Measurements from ENCODE around the gene MSH3. TPM values are rescaled to one million over a fixed set of nuclear protein-coding genes. Genes with fewer than 3 reads are reported as not detected.

MSH3 gene
- total RNA-seq, 4 donors from 2014 or later: 10.0 to 16.8 (median 13.1) TPM

DNA sequence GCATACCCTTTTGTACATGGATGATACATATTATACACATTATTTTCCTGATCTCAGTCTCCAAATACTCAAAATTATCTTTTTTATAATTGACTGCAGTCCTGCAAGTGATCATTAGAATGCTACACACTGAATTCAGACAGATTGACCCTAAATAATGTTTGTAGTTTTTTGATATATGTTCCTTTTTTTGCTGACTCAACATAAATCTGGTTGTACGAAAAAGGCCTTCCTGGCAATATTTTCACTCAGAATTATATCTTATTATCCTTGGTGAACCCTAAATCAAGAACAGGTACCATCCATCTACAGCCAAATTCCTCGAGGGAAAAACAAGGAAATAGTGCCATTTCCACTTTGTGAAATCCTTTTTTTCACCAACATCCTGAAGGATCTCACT lies 200.1 kb downstream of the MSH3 start:
- TF ChIP-seq, protein P1, sequence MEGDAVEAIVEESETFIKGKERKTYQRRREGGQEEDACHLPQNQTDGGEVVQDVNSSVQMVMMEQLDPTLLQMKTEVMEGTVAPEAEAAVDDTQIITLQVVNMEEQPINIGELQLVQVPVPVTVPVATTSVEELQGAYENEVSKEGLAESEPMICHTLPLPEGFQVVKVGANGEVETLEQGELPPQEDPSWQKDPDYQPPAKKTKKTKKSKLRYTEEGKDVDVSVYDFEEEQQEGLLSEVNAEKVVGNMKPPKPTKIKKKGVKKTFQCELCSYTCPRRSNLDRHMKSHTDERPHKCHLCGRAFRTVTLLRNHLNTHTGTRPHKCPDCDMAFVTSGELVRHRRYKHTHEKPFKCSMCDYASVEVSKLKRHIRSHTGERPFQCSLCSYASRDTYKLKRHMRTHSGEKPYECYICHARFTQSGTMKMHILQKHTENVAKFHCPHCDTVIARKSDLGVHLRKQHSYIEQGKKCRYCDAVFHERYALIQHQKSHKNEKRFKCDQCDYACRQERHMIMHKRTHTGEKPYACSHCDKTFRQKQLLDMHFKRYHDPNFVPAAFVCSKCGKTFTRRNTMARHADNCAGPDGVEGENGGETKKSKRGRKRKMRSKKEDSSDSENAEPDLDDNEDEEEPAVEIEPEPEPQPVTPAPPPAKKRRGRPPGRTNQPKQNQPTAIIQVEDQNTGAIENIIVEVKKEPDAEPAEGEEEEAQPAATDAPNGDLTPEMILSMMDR (IDR thresholded peaks at IDR 0.05): no peak
- ATAC-seq (ENCODE audit: low FRiP score) (no peak), DNase-seq (ENCODE audit: low spot score) (no peak)

DNA sequence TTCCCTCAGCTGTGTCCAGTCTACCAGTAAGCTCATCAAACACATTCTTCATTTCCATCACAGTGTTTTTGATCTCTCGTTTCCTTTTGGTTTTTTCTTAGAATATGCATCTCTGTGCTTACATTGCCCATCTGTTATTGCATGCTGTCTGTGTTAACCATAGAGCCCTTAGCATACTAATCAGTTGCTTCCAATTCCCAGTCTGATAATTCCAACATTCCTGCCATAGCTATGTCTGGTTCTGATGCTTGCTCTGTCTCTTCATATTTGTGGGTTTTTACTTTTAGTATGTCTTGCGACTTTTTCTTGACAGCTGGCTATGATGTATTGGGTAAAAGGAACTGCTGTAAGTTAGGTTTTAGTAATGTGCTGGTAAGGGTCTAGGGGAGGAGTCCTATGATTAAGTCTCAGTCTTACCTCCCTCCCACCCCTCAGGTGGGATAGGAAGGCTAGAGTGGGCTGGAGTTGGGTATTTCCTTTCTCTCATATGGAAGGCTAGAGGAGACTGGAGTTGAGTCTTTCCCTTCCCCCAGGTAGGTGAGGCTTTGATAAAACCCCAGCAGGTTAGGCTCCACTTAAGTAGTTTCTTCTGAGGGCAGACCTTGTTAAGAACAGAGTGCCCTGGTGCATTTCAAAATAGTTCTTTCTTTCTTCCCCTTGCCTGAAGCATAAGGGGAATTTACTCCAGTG lies 206.6 kb downstream of the MSH3 start:
- ATAC-seq (ENCODE audit: low FRiP score) (no peak), DNase-seq (ENCODE audit: low spot score) (no peak)
- TF ChIP-seq, protein P1 (IDR thresholded peaks at IDR 0.05): no peak

DNA sequence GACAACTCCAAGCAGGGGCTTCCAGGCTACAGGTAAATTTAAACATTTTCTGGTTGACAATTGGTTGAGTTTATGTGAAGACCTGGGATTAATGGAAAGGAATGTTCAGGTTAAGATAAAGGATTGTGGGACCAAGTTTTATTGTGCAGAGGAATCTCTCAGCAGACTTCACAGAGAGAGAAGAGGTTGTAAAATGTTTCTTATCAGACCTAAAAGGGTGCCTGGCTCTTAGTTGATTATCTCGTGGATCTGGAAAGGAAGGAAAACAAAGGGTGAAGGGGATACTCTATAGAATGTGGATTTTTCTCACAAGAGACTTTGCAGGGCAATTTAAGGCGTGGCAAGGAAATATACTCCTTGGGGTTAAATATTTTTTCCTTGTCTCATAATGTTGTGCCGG lies 209.3 kb downstream of the MSH3 start:
- ATAC-seq (ENCODE audit: low FRiP score) (no peak), DNase-seq (ENCODE audit: low spot score) (no peak)
- TF ChIP-seq, protein P1 (IDR thresholded peaks at IDR 0.05): no peak

DNA sequence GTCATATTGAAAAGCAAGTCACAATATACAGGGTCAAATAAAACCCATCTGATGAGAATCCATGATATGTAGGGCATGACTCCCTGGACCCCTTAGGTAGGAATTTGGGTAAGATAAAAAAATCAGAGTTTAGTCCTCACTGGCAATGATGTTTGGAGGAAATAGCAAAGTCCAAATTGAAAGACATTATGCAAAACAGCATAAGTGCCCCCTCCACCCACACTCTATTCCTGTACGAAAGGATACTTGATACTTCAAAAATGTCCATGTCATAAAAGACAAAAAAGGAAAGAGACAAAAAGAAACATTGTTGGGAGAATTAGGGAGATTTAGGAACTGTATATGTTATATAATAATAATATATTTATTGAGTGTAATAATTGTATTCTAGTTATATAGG lies 209.7 kb downstream of the MSH3 start:
- TF ChIP-seq, protein P1 (IDR thresholded peaks at IDR 0.05): no peak
- ATAC-seq (ENCODE audit: low FRiP score) (no peak), DNase-seq (ENCODE audit: low spot score) (no peak)

DNA sequence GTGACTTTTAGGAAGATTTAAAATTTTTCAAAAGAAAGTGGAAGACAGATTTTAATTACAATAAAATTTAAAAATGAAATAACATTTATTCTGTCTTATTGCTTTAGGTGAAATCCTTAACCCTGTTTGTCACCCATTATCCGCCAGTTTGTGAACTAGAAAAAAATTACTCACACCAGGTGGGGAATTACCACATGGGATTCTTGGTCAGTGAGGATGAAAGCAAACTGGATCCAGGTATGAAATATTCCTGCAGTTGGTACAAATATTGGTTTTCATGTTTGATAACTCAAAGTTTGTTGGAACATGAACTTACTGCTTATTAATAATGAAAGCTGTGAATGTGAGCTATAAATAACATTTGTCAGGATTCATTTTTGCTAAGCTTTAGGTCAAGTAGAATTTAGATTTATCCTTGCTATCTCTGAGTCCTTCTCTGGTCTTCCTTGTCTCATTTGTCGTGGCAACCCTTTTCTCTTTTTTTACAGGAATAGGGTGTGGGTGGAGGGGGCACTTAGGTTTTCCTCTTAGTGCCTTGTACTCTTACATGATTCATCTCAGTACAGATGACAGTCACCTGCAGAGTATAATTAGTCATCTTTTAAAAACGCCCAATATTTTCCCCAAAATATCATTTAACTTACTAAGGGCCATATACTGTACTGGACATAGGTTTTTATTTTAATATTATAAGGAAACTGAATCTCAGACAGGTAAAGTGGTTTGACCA lies 210.4 kb downstream of the MSH3 start:
- ATAC-seq (ENCODE audit: low FRiP score): no peak
- TF ChIP-seq, protein P1 (IDR thresholded peaks at IDR 0.05): no peak

DNA sequence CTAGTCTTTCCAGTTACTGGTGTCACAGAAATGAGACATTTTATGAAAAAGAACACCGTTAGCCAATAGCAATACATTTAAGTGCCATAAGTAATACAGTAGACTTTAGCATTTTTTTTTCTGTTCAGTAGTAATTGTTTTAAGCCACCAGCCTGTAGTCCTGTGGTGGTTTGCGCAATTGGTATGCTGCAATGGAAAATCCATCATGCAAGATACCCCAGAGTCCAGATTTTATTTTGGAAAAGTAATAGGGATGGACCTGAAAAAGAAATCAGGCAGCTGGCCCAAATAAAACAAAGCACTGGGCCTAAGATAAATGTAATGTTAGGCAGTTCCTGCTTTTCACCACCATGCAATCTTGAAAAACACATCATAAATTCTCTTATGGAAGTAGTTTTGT lies 211.1 kb downstream of the MSH3 start:
- DNase-seq (ENCODE audit: low spot score) (no peak), ATAC-seq (ENCODE audit: low FRiP score) (no peak)
- TF ChIP-seq, protein P1 (IDR thresholded peaks at IDR 0.05): no peak

More for the DNA sequence above, 210.4 kb downstream of the MSH3 start:
- no peak for DNase-seq (ENCODE audit: low spot score)

DNA sequence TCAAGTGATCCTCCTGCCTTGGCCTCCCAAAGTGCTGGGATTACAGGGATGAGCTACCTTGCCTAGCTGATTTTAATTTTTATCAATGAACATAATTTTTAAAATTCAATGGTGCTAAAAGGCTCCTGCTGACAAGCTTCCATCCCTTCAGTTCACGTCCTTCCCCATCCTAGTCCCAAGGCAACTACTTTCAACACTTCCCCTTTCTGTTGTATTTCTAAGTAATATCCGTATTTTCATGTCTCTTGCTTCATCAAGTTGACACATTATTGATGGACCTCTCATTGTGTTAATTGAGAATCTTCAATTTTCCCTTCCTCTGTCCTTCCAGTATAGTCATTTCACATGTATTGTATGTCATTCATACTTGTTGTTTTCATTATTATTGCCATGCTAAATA lies 211.9 kb downstream of the MSH3 start:
- DNase-seq (ENCODE audit: low spot score) (no peak), ATAC-seq (ENCODE audit: low FRiP score) (no peak)
- TF ChIP-seq, protein P1 (IDR thresholded peaks at IDR 0.05): no peak

All from omental fat pad (tissue), 4 donors.